MM.1S (cell line): ENCODE results near the gene ADAMTS2.
"Not testable (repeated sequence)": the region's sequence is repeated elsewhere in the genome, so short reads cannot be mapped to it uniquely, and the experiment has no call there.

ENCODE experiments used
- CTCF ChIP-seq: fragments of 300-600 bp; sonication (generic); IDR thresholded peaks from 2 replicates; pipeline ENCODE4 v1.5.1; 2016; ENCODE audit warnings: antibody characterized with exemption, low read length, mixed read lengths
- EZH2phosphoT487 ChIP-seq: fragments of 300-600 bp; sonication (generic); IDR thresholded peaks from 2 replicates; pipeline ENCODE4 v1.6.1; 2018; ENCODE audit warnings: antibody characterized with exemption, low read length

- not testable (repeated sequence) for TF ChIP-seq CTCF, EZH2phosphoT487
Observed at GRCh38 chr5:179324316-179324715, 20.9 kb downstream of the ADAMTS2 start.
